Measurements from ENCODE around the gene COPB2. TPM values are rescaled to one million over a fixed set of nuclear protein-coding genes. Genes with fewer than 3 reads are reported as not detected.

Gene COPB2
- total and polyA plus RNA-seq, 10 of the 15 experiments (the other 5 are each of a cell fraction or from before 2014, with no cell fraction given), result 51.3 to 143 (median 116) TPM

DNA sequence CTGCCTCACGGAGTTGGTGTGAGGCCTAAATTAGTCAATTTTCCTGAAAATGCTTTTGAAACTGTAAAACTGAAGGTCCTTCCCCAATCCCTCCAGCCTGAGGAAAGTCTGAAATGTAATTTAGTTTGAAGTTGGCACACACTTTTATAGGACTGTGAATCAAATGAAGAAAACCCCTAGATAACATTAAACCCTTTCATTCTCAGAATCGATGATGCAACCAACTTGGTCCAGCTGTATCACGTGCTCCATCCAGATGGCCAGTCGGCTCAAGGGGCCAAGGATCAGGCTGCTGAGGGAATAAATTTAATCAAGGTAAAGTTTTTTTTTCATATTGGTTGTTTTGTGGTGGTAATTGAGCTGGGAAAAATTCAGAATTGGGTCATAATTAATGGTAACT, 34.0 kb downstream of the COPB2 start:
- in situ Hi-C loops (cut with MboI), result no loop called here
- Histone ChIP-seq H4K20me1 (ENCODE audit: control insufficient read depth, insufficient read depth) (no peaks in the 10 kb centered on the region), H2AFZ (ENCODE audit: control insufficient read depth, low read depth, low read length) (no peak overlapping the region), H3K9me3 (replicated peaks; ENCODE audit: control insufficient read depth, insufficient read depth, low read length) (no peaks in the 10 kb centered on the region), H3K27me3 (replicated peaks in 1 of 2; ENCODE audit: control insufficient read depth in 2 of 2, insufficient read depth in 2 of 2, low read length in 1 of 2) (no peaks in the 10 kb centered on the region), H3K36me3 (ENCODE audit: control insufficient read depth in 2 of 2, insufficient read depth in 2 of 2, low read length in 1 of 2) (peaks cover 8 to 43% of the 10 kb centered on the region in 2 experiments), H3K79me2 (ENCODE audit: control insufficient read depth, insufficient read depth, low read length) (no peaks in the 10 kb centered on the region), H3K9ac (ENCODE audit: control insufficient read depth, insufficient read depth, low read length) (no peak overlapping the region), H3K4me1 (ENCODE audit: control insufficient read depth, insufficient read depth, low read length) (peaks cover 12% of the 10 kb centered on the region), H3K4me3 (no peak overlapping the region), H3K4me2 (ENCODE audit: control insufficient read depth, insufficient read depth) (no peak overlapping the region), H3K27ac (ENCODE audit: control insufficient read depth, insufficient read depth) (no peak overlapping the region)
- BruUV-seq (replicated peaks), result no TSS peak
- ATAC-seq (no peak), FAIRE-seq (no peak), DNase-seq (ENCODE audit: low read depth, low spot score) (no peak)
- intact Hi-C loops (cut with micrococcal nuclease; ENCODE audit: unreplicated experiment), result no loop called here
- 88% methylated on average over 4 of the region's 4 CpGs for WGBS (ENCODE audit: insufficient coverage, insufficient replicate concordance, low lambda C conversion rate, missing lambda C conversion rate)
- CTCF ChIA-PET, result interaction anchor here (1.1 to 1.9 kb wide), 3 partner anchors 9 to 440 kb away, joined by 3 to 5 read pairs (median 3); no protein-coding TSS in a partner anchor
- TF ChIP-seq CBX5 (IDR thresholded peaks at IDR 0.05; ENCODE audit: low read depth) (no peak), SUZ12 (IDR thresholded peaks at IDR 0.05; ENCODE audit: unreplicated experiment) (no peak), MEF2A (IDR thresholded peaks at IDR 0.05; ENCODE audit: insufficient read depth, low read depth, low read length) (no peak)
- TF ChIP-seq, protein P1, sequence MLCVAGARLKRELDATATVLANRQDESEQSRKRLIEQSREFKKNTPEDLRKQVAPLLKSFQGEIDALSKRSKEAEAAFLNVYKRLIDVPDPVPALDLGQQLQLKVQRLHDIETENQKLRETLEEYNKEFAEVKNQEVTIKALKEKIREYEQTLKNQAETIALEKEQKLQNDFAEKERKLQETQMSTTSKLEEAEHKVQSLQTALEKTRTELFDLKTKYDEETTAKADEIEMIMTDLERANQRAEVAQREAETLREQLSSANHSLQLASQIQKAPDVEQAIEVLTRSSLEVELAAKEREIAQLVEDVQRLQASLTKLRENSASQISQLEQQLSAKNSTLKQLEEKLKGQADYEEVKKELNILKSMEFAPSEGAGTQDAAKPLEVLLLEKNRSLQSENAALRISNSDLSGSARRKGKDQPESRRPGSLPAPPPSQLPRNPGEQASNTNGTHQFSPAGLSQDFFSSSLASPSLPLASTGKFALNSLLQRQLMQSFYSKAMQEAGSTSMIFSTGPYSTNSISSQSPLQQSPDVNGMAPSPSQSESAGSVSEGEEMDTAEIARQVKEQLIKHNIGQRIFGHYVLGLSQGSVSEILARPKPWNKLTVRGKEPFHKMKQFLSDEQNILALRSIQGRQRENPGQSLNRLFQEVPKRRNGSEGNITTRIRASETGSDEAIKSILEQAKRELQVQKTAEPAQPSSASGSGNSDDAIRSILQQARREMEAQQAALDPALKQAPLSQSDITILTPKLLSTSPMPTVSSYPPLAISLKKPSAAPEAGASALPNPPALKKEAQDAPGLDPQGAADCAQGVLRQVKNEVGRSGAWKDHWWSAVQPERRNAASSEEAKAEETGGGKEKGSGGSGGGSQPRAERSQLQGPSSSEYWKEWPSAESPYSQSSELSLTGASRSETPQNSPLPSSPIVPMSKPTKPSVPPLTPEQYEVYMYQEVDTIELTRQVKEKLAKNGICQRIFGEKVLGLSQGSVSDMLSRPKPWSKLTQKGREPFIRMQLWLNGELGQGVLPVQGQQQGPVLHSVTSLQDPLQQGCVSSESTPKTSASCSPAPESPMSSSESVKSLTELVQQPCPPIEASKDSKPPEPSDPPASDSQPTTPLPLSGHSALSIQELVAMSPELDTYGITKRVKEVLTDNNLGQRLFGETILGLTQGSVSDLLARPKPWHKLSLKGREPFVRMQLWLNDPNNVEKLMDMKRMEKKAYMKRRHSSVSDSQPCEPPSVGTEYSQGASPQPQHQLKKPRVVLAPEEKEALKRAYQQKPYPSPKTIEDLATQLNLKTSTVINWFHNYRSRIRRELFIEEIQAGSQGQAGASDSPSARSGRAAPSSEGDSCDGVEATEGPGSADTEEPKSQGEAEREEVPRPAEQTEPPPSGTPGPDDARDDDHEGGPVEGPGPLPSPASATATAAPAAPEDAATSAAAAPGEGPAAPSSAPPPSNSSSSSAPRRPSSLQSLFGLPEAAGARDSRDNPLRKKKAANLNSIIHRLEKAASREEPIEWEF (IDR thresholded peaks at IDR 0.05; ENCODE audit: insufficient replicate concordance, low read depth, low read length), result no peak
- POLR2A ChIA-PET, result no interaction called here
- RAD21 ChIA-PET (ENCODE audit: unreplicated experiment), result no interaction called here
- SMC1A ChIA-PET (ENCODE audit: uncharacterized antibody, unreplicated experiment), result no interaction called here
